Activated T-helper 9 cell treated with anti-CD3 and anti-CD28 coated beads, Interleukin-2, amount 50 U/mL, for 16 hours (primary cell): ENCODE measurements around the gene PRDM5.

ENCODE experiments used
- DNase-seq: peaks from one replicate; pipeline ENCODE4 v3.0.0-alpha.2; 2020; ENCODE audit warnings: low read depth

The PRDM5 gene

GRCh38 chr4:120855307-120856001 lies 67.1 kb downstream of the PRDM5 start:
- no peak for DNase-seq

GRCh38 chr4:120853161-120853935 lies 69.2 kb downstream of the PRDM5 start:
- DNase-seq, result no peak

GRCh38 chr4:120850018-120850599 lies 72.4 kb downstream of the PRDM5 start:
- DNase-seq, result no peak

GRCh38 chr4:120847019-120847582 lies 75.4 kb downstream of the PRDM5 start:
- no peak for DNase-seq

GRCh38 chr4:120844528-120844921 lies 78.0 kb downstream of the PRDM5 start:
- no peak for DNase-seq

- DNase-seq, result no peak
These were observed 78.5 kb downstream of the PRDM5 start for GRCh38 chr4:120843849-120844527.

GRCh38 chr4:120842031-120842430 lies 80.5 kb downstream of the PRDM5 start:
- DNase-seq, result no peak

GRCh38 chr4:120841580-120841979 lies 80.9 kb downstream of the PRDM5 start:
- DNase-seq, result no peak

GRCh38 chr4:120839974-120840751 lies 82.4 kb downstream of the PRDM5 start:
- DNase-seq, result no peak

GRCh38 chr4:120839334-120839973 lies 83.1 kb downstream of the PRDM5 start:
- DNase-seq, result no peak

GRCh38 chr4:120838784-120839183 lies 83.7 kb downstream of the PRDM5 start:
- no peak for DNase-seq

GRCh38 chr4:120837656-120838055 lies 84.9 kb downstream of the PRDM5 start:
- DNase-seq, result no peak

- no peak for DNase-seq
These were observed 87.2 kb downstream of the PRDM5 start for GRCh38 chr4:120835342-120835741.

GRCh38 chr4:120830204-120830603 lies 92.3 kb downstream of the PRDM5 start:
- DNase-seq, result no peak

GRCh38 chr4:120829113-120829831 lies 93.3 kb downstream of the PRDM5 start:
- no peak for DNase-seq

- DNase-seq, result no peak
These were observed 95.7 kb downstream of the PRDM5 start for GRCh38 chr4:120826853-120827252.

GRCh38 chr4:120826449-120826848 lies 96.1 kb downstream of the PRDM5 start:
- DNase-seq, result no peak

GRCh38 chr4:120824946-120825345 lies 97.6 kb downstream of the PRDM5 start:
- no peak for DNase-seq

GRCh38 chr4:120821977-120822376 lies 100.5 kb downstream of the PRDM5 start:
- no peak for DNase-seq

- no peak for DNase-seq
These were observed 101.5 kb downstream of the PRDM5 start for GRCh38 chr4:120821029-120821428.
